Mesenchymal stem cell (in vitro differentiated cells and primary cell): ENCODE measurements around the gene SAMD4A.
A peak's percentile ranks its signal among the peaks of the same experiment; 100 is the strongest.

Experiments
- DNase-seq: peaks from one replicate; pipeline ENCODE4 v3.0.0-alpha.2; 2013
- H2AFZ ChIP-seq: one replicate; pipeline ENCODE4 v1.6.1; 2013; ENCODE audit warnings: low read depth, mild to moderate bottlenecking, control low read depth, inconsistent platforms, low read length, moderate library complexity
- H2AK5ac ChIP-seq: 2 replicates; pipeline ENCODE4 v1.6.1; 2013; ENCODE audit warnings: low read length, moderate library complexity, mild to moderate bottlenecking, inconsistent platforms; ENCODE audit not compliant: severe bottlenecking
- H2BK120ac ChIP-seq: one replicate; pipeline ENCODE4 v1.6.1; 2013; ENCODE audit warnings: low read depth, mild to moderate bottlenecking, inconsistent platforms, low read length, moderate library complexity
- H2BK12ac ChIP-seq, 2 experiments: one replicate each; pipeline ENCODE4 v1.6.1; 2013; ENCODE audit warnings: inconsistent platforms in 2 of 2, low read length in 2 of 2, mild to moderate bottlenecking in 2 of 2, moderate library complexity in 2 of 2, control low read depth in 1 of 2
- H2BK15ac ChIP-seq: one replicate; pipeline ENCODE4 v1.6.1; 2013; ENCODE audit warnings: mild to moderate bottlenecking, low read depth, inconsistent platforms; ENCODE audit not compliant: poor library complexity, severe bottlenecking
- H2BK5ac ChIP-seq: 2 replicates; pipeline ENCODE4 v1.6.1; 2013; ENCODE audit warnings: low read depth, mild to moderate bottlenecking, low read length, control low read depth, inconsistent platforms; ENCODE audit not compliant: poor library complexity, severe bottlenecking
- H3K14ac ChIP-seq, 2 experiments: one replicate each; pipeline ENCODE4 v1.6.1; 2013; ENCODE audit warnings: inconsistent platforms in 2 of 2, low read length in 2 of 2, control low read depth in 1 of 2, mild to moderate bottlenecking in 1 of 2, moderate library complexity in 1 of 2
- H3K18ac ChIP-seq, 2 experiments: one replicate each; pipeline ENCODE4 v1.6.1; 2013; ENCODE audit warnings: inconsistent platforms in 2 of 2, low read length in 2 of 2, control low read depth in 1 of 2, low read depth in 1 of 2, mild to moderate bottlenecking in 1 of 2
- H3K23ac ChIP-seq, 2 experiments: one replicate each; pipeline ENCODE4 v1.6.1; 2013; ENCODE audit warnings: inconsistent platforms in 2 of 2, low read length in 2 of 2, mild to moderate bottlenecking in 2 of 2, moderate library complexity in 2 of 2, control low read depth in 1 of 2
- H3K27ac ChIP-seq: 2 replicates; pipeline ENCODE4 v1.5.1; 2013; ENCODE audit warnings: mild to moderate bottlenecking, moderate library complexity, low read length, control low read depth, inconsistent platforms; ENCODE audit not compliant: poor library complexity, severe bottlenecking
- H3K27me3 ChIP-seq, 2 experiments: 2 replicates each; pipeline versions ENCODE4 v1.6.1 to v1.7.0; 2013; ENCODE audit warnings: low read length in 2 of 2, mild to moderate bottlenecking in 2 of 2, moderate library complexity in 2 of 2, control low read depth in 1 of 2, inconsistent platforms in 1 of 2; ENCODE audit not compliant: control insufficient read depth in 1 of 2, insufficient read depth in 1 of 2
- H3K36me3 ChIP-seq, 2 experiments: 2 replicates each; pipeline versions ENCODE4 v1.6.1 to v1.7.0; 2013; ENCODE audit warnings: low read length in 2 of 2, control low read depth in 1 of 2, inconsistent platforms in 1 of 2, low read depth in 1 of 2, mild to moderate bottlenecking in 1 of 2; ENCODE audit not compliant: insufficient read depth in 2 of 2, control insufficient read depth in 1 of 2
- H3K4ac ChIP-seq, 2 experiments: one replicate each; pipeline ENCODE4 v1.6.1; 2013; ENCODE audit warnings: inconsistent platforms in 2 of 2, low read length in 2 of 2, mild to moderate bottlenecking in 2 of 2, moderate library complexity in 2 of 2, control low read depth in 1 of 2, low read depth in 1 of 2
- H3K4me1 ChIP-seq: 2 replicates; pipeline ENCODE4 v1.6.1; 2013; ENCODE audit warnings: low read depth, low read length, control low read depth; ENCODE audit not compliant: control insufficient read depth, insufficient read depth
- H3K4me2 ChIP-seq: 2 replicates; pipeline ENCODE4 v1.6.1; 2013; ENCODE audit warnings: low read length, mild to moderate bottlenecking, inconsistent platforms; ENCODE audit not compliant: poor library complexity, severe bottlenecking
- H3K4me3 ChIP-seq, 2 experiments: 2 replicates each; pipeline versions ENCODE4 v1.5.1 to v1.7.0; 2013; ENCODE audit warnings: low read length in 2 of 2, mild to moderate bottlenecking in 2 of 2, control low read depth in 1 of 2, low read depth in 1 of 2; ENCODE audit not compliant: insufficient read depth in 1 of 2
- H3K79me1 ChIP-seq: replicated peaks from 2 replicates; pipeline ENCODE4 v1.6.1; 2013; ENCODE audit warnings: mild to moderate bottlenecking, control low read depth, low read length, inconsistent platforms; ENCODE audit not compliant: poor library complexity, severe bottlenecking
- H3K9ac ChIP-seq: 2 replicates; pipeline ENCODE4 v1.7.0; 2013; ENCODE audit warnings: mild to moderate bottlenecking, low read length, moderate library complexity
- H3K9me3 ChIP-seq: 2 replicates; pipeline ENCODE4 v1.7.0; 2013; ENCODE audit warnings: mild to moderate bottlenecking, low read length; ENCODE audit not compliant: control insufficient read depth
- H4K8ac ChIP-seq: one replicate; pipeline ENCODE4 v1.6.1; 2013; ENCODE audit warnings: inconsistent platforms, mild to moderate bottlenecking, low read length, moderate library complexity
- H4K91ac ChIP-seq: one replicate; pipeline ENCODE4 v1.6.1; 2013; ENCODE audit warnings: mild to moderate bottlenecking, low read length, inconsistent platforms
- WGBS: methylation state at CpG from one replicate; pipeline ENCODE4 v1.1.7; 2013; ENCODE audit warnings: mixed read lengths; 5-methylcytosine and 5-hydroxymethylcytosine counted together

SAMD4A gene

DNA sequence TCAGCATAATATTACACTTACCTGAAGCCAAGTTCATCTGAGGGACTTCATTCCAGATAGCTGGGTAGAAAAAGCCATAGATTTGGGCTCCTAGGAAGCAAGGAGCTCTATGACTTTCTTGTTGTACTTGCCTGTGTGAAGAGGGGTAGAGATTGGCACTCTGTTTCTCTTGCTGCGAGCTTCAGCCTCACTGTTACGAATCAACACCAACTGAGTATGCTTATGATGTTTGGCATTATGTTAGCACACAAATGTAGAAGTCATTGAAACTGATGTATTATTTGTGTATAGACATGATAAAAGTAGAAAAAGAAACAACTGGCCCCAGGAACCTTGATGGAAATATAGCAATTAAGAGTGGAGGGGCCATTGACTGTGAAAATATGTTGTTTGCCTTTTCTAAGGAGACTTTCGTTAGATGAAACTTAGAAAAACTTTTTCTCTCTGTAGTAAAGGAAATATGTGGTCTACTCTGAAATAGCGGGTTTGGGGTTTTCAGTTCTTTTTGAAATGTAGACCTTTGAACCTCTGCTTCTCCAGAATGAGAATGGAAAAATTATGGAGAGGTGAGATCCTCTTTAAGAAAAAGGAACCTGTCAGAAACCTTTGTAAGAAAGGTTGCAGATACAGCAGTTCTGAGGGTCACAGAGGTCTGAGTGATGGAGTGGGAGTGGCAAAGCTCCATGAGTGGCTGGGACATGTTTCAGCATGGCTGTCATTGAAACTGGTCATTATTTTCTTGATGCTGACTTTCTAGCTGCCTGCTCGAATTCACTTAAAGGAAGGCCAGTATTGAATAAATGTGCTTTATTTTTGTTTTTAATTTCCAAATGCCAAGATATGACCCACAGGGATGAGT is 175.8 kb downstream of the SAMD4A start:
- H2BK5ac ChIP-seq, result no peak overlapping the region
- no peak overlapping the region for H2BK120ac ChIP-seq
- no peak overlapping the region for H2BK12ac ChIP-seq
- no peak overlapping the region for H3K4me3 ChIP-seq
- no peak overlapping the region for H4K91ac ChIP-seq
- H3K23ac ChIP-seq, result no peak overlapping the region
- H3K4me1 ChIP-seq, result no peaks in the 10 kb centered on the region
- peaks cover 22 to 34% of the 10 kb centered on the region in 2 experiments for H3K36me3 ChIP-seq
- H3K27me3 ChIP-seq, result no peaks in the 10 kb centered on the region
- H3K4me2 ChIP-seq, result no peak overlapping the region
- no peak overlapping the region for H2AFZ ChIP-seq
- DNase-seq, result no peak
- peaks cover 50% of the 10 kb centered on the region for H3K79me1 ChIP-seq
- no peak overlapping the region for H3K4ac ChIP-seq
- H3K9ac ChIP-seq, result no peak overlapping the region
- no peak overlapping the region for H2BK15ac ChIP-seq
- H4K8ac ChIP-seq, result no peak overlapping the region
- H3K14ac ChIP-seq, result peak overlapping the region in 1 of 2 experiments; percentile 29
- no peak overlapping the region for H3K27ac ChIP-seq
- no peaks in the 10 kb centered on the region for H3K9me3 ChIP-seq
- H3K18ac ChIP-seq, result no peak overlapping the region
- 95% methylated on average over 4 of the region's 5 CpGs for WGBS
- no peak overlapping the region for H2AK5ac ChIP-seq

DNA sequence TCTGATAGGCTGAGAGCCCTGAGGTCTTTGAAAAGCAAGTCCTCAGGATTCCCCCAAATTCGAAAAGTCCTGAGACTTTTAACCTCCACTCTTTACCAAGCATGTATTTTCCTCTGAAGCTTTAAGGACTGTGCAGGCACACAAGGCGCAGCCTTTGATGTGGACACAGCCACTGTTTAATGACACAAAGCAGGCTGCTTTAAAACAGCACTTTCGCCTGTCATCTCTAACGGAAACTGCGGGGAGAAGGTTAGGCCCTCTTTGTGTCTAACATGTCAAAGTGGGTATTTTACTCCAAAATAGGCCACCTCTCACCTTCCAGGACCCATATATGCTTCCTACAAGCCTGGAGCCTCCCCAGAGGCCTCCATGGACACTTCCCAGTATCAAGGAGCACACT is 176.5 kb downstream of the SAMD4A start:
- Histone ChIP-seq H3K4me1 (no peaks in the 10 kb centered on the region), H3K4me3 (no peak overlapping the region), H3K36me3 (peaks cover 22 to 34% of the 10 kb centered on the region in 2 experiments), H3K27ac (no peak overlapping the region), H4K8ac (no peak overlapping the region), H3K4ac (no peak overlapping the region), H3K27me3 (no peaks in the 10 kb centered on the region), H3K9me3 (no peaks in the 10 kb centered on the region), H3K14ac (no peak overlapping the region), H3K18ac (no peak overlapping the region), H3K79me1 (peaks cover 53% of the 10 kb centered on the region), H3K9ac (no peak overlapping the region), H2AFZ (no peak overlapping the region), H4K91ac (no peak overlapping the region), H2BK120ac (no peak overlapping the region), H2BK15ac (no peak overlapping the region), H3K23ac (no peak overlapping the region), H2AK5ac (no peak overlapping the region), H3K4me2 (no peak overlapping the region), H2BK12ac (no peak overlapping the region), H2BK5ac (no peak overlapping the region)
- DNase-seq, result peak; percentile 32
- 52% methylated on average over 5 of the region's 5 CpGs for WGBS

DNA sequence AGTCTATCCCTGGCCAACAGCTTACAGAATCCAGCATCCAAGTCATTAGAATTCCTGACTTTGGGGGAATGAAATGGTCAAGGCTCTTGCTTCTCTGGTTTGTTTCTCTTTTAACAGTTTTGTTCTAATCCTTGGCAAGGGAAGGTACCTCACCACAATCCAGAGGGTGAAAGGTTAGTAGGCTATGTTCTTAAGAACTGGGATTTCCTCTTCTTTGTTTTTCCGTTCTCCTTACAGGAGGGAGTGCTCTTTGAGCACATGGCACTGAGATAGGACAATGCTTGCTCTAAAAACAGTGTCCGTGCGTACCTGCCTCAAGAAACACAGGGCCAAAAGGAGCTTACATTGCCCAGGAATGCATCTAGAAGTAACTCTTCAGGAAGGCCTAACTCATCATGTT is 179.1 kb downstream of the SAMD4A start:
- Histone ChIP-seq H3K79me1 (peaks cover 55% of the 10 kb centered on the region), H4K91ac (no peak overlapping the region), H2BK15ac (no peak overlapping the region), H3K27me3 (no peaks in the 10 kb centered on the region), H3K23ac (no peak overlapping the region), H2BK5ac (no peak overlapping the region), H3K4me2 (no peak overlapping the region), H3K27ac (no peak overlapping the region), H3K9ac (no peak overlapping the region), H3K14ac (no peak overlapping the region), H3K36me3 (peaks cover 26 to 52% of the 10 kb centered on the region in 2 experiments), H2AK5ac (no peak overlapping the region), H2AFZ (no peak overlapping the region), H2BK120ac (no peak overlapping the region), H3K4ac (no peak overlapping the region), H3K18ac (no peak overlapping the region), H3K9me3 (no peaks in the 10 kb centered on the region), H3K4me3 (no peak overlapping the region), H3K4me1 (no peaks in the 10 kb centered on the region), H4K8ac (no peak overlapping the region), H2BK12ac (no peak overlapping the region)
- 93% methylated on average over 3 of the region's 3 CpGs for WGBS
- DNase-seq, result no peak

DNA sequence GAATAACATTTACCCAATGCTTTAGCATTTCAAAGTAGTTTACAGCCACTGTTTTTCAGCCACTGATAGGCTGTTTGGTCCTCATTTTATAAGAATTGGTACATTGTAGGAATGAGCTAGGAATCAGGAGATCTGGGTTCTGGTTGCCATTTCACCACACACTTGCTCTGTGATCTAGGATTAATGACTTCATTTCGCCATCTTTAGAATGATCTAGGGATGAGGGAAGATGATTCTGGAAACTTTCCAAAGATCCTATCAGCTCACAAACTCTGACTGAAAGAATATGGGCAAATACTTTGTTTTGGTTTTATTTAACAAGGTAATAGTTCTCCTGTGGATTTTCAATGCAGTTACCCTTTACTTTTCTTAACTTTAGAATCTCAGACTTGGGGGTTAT is 180.7 kb downstream of the SAMD4A start:
- no peak overlapping the region for H2AK5ac ChIP-seq
- H3K18ac ChIP-seq, result no peak overlapping the region
- H3K4me2 ChIP-seq, result no peak overlapping the region
- H3K23ac ChIP-seq, result no peak overlapping the region
- H3K14ac ChIP-seq, result no peak overlapping the region
- WGBS, result no CpG with 5 or more reads among the region's 1 CpG
- H2BK5ac ChIP-seq, result no peak overlapping the region
- no peak overlapping the region for H2BK12ac ChIP-seq
- H3K9ac ChIP-seq, result no peak overlapping the region
- H3K79me1 ChIP-seq, result peaks cover 44% of the 10 kb centered on the region
- H4K91ac ChIP-seq, result no peak overlapping the region
- H2AFZ ChIP-seq, result no peak overlapping the region
- no peak overlapping the region for H4K8ac ChIP-seq
- DNase-seq, result peak; percentile 25
- no peak overlapping the region for H3K27ac ChIP-seq
- H2BK120ac ChIP-seq, result no peak overlapping the region
- H2BK15ac ChIP-seq, result no peak overlapping the region
- no peak overlapping the region for H3K4ac ChIP-seq
- H3K9me3 ChIP-seq, result no peaks in the 10 kb centered on the region
- no peak overlapping the region for H3K4me3 ChIP-seq
- no peaks in the 10 kb centered on the region for H3K4me1 ChIP-seq
- H3K36me3 ChIP-seq, result peaks cover 27 to 60% of the 10 kb centered on the region in 2 experiments
- no peaks in the 10 kb centered on the region for H3K27me3 ChIP-seq
